Stomach (tissue), 9 donors: Measurements from ENCODE around the gene ERC2. TPM values are rescaled to one million over a fixed set of nuclear protein-coding genes. Genes with fewer than 3 reads are reported as not detected.
A peak's percentile ranks its signal among the peaks of the same experiment; 100 is the strongest.

Source experiments
- DNase-seq, 2 donors: peaks; one replicate each; pipeline versions ENCODE4 v3.0.0 to v3.0.0-alpha.2; 2013 to 2019
- H3K27ac ChIP-seq, 5 donors: fragments of 200-600 bp in 4 of 5; sonication (generic) in 4 of 5; one replicate each; pipeline ENCODE4 v1.5.1; 2013 to 2019; ENCODE audit warnings: mild to moderate bottlenecking in 1 of 5, moderate library complexity in 1 of 5
- H3K27me3 ChIP-seq, 3 donors: fragments of 200-600 bp; sonication (generic); one replicate each; pipeline ENCODE4 v1.5.1; 2017 to 2019; ENCODE audit warnings: mixed run types in 1 of 3
- H3K36me3 ChIP-seq, 4 donors: fragments of 200-600 bp; sonication (generic); 1 replicate in 3 of 4; 2 replicates in 1 of 4; pipeline ENCODE4 v1.5.1; 2016 to 2019
- H3K4me1 ChIP-seq, 4 donors: fragments of 200-600 bp; sonication (generic); one replicate each; pipeline ENCODE4 v1.5.1; 2016 to 2019
- H3K4me3 ChIP-seq, 4 donors: fragments of 200-600 bp; sonication (generic) in 3 of 4; one replicate each; pipeline ENCODE4 v1.5.1; 2016 to 2019; ENCODE audit warnings: mild to moderate bottlenecking in 1 of 4
- H3K9me3 ChIP-seq, 4 donors: fragments of 200-600 bp; sonication (generic); one replicate each; pipeline ENCODE4 v1.5.1; 2016 to 2019
- EP300 ChIP-seq: sonication (generic); formaldehyde crosslinking; IDR thresholded peaks from one replicate; pipeline ENCODE4 v1.6.1; 2017; ENCODE audit warnings: antibody characterized with exemption
- POLR2A ChIP-seq, 4 donors: fragments of 450-650 bp; IDR thresholded peaks; one replicate each; pipeline ENCODE4 v1.6.1; 2016; ENCODE audit warnings: antibody characterized with exemption in 4 of 4, control low read depth in 2 of 4, mild to moderate bottlenecking in 1 of 4, moderate library complexity in 1 of 4
- POLR2AphosphoS5 ChIP-seq, 3 donors: sonication (generic); formaldehyde crosslinking; IDR thresholded peaks; one replicate each; pipeline ENCODE4 v1.6.1; 2016; ENCODE audit warnings: antibody characterized with exemption in 3 of 3
- WGBS, 5 donors: extraction: QIAGEN DNeasy Blood & Tissue Kit in 3 of 5; methylation state at CpG; one replicate each; pipeline versions ENCODE4 v1.1.5 to v1.1.7; 2013 to 2018; 5-methylcytosine and 5-hydroxymethylcytosine counted together
- intact Hi-C: fragments of 100-400 bp; cut with DNase I; formaldehyde crosslinking; loops from one replicate; pipeline ENCODE4 v1.15.1; 2023; ENCODE audit warnings: low total_unique reads
- polyA plus RNA-seq, 3 donors: library from polyadenylated mRNA; stranded (reverse); fragments of 200-250 nt; gene quantifications; one replicate each; pipeline ENCODE4 v1.2.3, GENCODE V29; 2013
- total RNA-seq, 5 donors: library from RNA; depleted of rRNA; stranded (reverse); fragments of >200 nt; gene quantifications; one replicate each; pipeline versions ENCODE4 v1.1.0 to v1.2.3, GENCODE V29; 2014 to 2016
- TF ChIP-seq, protein P1 (sequence below), 7 experiments: fragments of 450-650 bp in 4 of 7; fragments of 200-600 bp in 3 of 7; sonication (generic) in 3 of 7; IDR thresholded peaks; one replicate each; pipeline ENCODE4 v1.5.1; 2016 to 2019; ENCODE audit warnings: antibody characterized with exemption in 7 of 7, control low read depth in 2 of 7, mild to moderate bottlenecking in 1 of 7
- donor health status: healthy with polysubstance abuse.
- donor health status: Bipolar disorder and iron deficiency.
- donor health status: healthy.

ERC2 gene
- total and polyA plus RNA-seq, 8 donors, result 0.43 to 3.1 (median 1.3) TPM; not detected in 2

- Histone ChIP-seq H3K4me3 (no peak overlapping the region), H3K4me1 (peaks cover 0 to 17% (median 4%) of the 10 kb centered on the region in 4 donors), H3K36me3 (no peaks in the 10 kb centered on the region), H3K27me3 (no peaks in the 10 kb centered on the region), H3K9me3 (no peaks in the 10 kb centered on the region), H3K27ac (no peak overlapping the region)
- intact Hi-C loops, result no loop called here
- WGBS, 5 donors, result 8 to 21% (median 19%) methylated on average over 1 of the region's 1 CpG
- DNase-seq, result peak; percentile 64 to 83
- no peak for TF ChIP-seq POLR2A (IDR thresholded peaks at IDR 0.05)
- no peak for TF ChIP-seq EP300
- no peak for TF ChIP-seq POLR2AphosphoS5 (IDR thresholded peaks at IDR 0.05)
- TF ChIP-seq, protein P1, sequence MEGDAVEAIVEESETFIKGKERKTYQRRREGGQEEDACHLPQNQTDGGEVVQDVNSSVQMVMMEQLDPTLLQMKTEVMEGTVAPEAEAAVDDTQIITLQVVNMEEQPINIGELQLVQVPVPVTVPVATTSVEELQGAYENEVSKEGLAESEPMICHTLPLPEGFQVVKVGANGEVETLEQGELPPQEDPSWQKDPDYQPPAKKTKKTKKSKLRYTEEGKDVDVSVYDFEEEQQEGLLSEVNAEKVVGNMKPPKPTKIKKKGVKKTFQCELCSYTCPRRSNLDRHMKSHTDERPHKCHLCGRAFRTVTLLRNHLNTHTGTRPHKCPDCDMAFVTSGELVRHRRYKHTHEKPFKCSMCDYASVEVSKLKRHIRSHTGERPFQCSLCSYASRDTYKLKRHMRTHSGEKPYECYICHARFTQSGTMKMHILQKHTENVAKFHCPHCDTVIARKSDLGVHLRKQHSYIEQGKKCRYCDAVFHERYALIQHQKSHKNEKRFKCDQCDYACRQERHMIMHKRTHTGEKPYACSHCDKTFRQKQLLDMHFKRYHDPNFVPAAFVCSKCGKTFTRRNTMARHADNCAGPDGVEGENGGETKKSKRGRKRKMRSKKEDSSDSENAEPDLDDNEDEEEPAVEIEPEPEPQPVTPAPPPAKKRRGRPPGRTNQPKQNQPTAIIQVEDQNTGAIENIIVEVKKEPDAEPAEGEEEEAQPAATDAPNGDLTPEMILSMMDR (IDR thresholded peaks at IDR 0.05), result no peak
These were observed 838.8 kb downstream of the ERC2 start for GRCh38 chr3:55629432-55629831.

DNA sequence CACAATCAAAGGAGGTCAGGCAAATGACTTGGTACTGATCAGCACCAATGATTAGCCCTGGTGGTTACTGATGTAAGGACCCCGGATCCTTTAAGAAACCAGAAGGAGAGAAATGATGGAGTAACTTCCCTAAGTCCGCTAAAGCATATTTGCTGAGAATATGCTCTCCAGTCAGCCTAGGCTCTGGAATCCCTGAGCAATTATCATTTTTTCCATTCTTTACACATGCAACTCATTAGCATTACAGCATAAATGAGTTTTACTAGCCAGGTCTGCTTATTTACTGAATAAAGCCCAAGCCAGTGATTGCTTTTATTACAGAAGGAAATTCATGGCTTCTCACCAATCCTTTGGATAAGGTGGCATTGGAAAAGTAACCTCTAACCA is 842.0 kb downstream of the ERC2 start:
- H3K4me1 ChIP-seq, result peaks cover 0 to 26% (median 6%) of the 10 kb centered on the region in 4 donors
- H3K9me3 ChIP-seq, result no peaks in the 10 kb centered on the region
- H3K4me3 ChIP-seq, result no peak overlapping the region
- DNase-seq, result no peak
- no peak overlapping the region for H3K27ac ChIP-seq
- no peaks in the 10 kb centered on the region for H3K27me3 ChIP-seq
- TF ChIP-seq EP300 (no peak), POLR2A (IDR thresholded peaks at IDR 0.05) (no peak), POLR2AphosphoS5 (IDR thresholded peaks at IDR 0.05) (no peak)
- TF ChIP-seq, protein P1 (IDR thresholded peaks at IDR 0.05), result no peak
- 81 to 89% (median 83%) methylated on average over 2 of the region's 2 CpGs for WGBS, 5 donors
- H3K36me3 ChIP-seq, result no peaks in the 10 kb centered on the region
- intact Hi-C loops, result no loop called here

DNA sequence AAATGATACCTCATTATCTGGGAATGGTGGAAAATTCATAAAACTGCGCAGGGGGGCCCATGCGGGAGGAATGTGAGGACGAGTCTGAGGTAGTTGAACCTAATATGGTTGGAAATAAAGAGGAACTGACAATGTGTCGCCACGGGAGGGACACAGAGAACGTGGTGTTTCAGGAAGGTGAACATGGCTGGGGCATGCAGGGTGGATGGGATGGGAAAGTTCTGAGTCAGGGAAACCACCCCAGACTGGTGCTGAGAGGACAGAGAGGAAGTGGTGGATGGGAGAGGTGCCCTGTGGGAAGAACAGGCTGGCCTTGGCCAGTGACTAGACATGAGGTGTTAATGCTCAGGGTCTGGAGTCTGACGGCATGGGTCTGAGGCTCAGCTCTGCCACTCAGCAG is 844.0 kb downstream of the ERC2 start:
- Histone ChIP-seq H3K4me1 (peaks cover 0 to 13% (median 4%) of the 10 kb centered on the region in 4 donors), H3K9me3 (no peaks in the 10 kb centered on the region), H3K4me3 (no peak overlapping the region), H3K27me3 (no peaks in the 10 kb centered on the region), H3K36me3 (no peaks in the 10 kb centered on the region), H3K27ac (no peak overlapping the region)
- intact Hi-C loops, result no loop called here
- no peak for DNase-seq
- WGBS, 5 donors, result 86 to 94% (median 92%) methylated on average over 7 of the region's 7 CpGs
- TF ChIP-seq POLR2AphosphoS5 (IDR thresholded peaks at IDR 0.05) (no peak), POLR2A (IDR thresholded peaks at IDR 0.05) (no peak), EP300 (no peak)
- TF ChIP-seq, protein P1 (IDR thresholded peaks at IDR 0.05), result no peak

DNA sequence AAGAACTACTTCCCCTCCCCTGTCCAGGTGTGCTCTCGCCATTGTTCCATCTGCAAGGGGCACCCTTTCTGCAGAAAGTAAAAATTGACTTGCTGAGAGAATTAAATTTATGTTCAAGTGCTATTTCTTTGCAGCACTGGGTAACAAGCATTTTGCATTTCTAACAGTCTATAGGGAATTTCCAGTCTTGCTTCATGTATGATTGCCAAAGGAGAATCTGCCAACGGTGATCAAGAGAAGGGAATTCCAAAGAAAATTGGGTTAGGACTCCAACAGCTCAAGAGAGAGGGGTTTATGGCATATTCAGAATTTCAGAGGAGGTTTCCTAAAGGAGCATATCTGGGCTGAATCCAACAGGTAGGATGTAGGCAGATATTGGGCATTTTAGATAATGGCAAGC is 844.5 kb downstream of the ERC2 start:
- H3K4me3 ChIP-seq, result no peak overlapping the region
- H3K27ac ChIP-seq, result no peak overlapping the region
- no peak for TF ChIP-seq EP300
- no peak for TF ChIP-seq POLR2A (IDR thresholded peaks at IDR 0.05)
- TF ChIP-seq POLR2AphosphoS5 (IDR thresholded peaks at IDR 0.05), result no peak
- TF ChIP-seq, protein P1 (IDR thresholded peaks at IDR 0.05), result no peak
- 79 to 83% (median 82%) methylated on average over 2 of the region's 2 CpGs for WGBS, 5 donors
- intact Hi-C loops, result no loop called here
- H3K36me3 ChIP-seq, result no peaks in the 10 kb centered on the region
- no peaks in the 10 kb centered on the region for H3K27me3 ChIP-seq
- no peak for DNase-seq
- H3K9me3 ChIP-seq, result no peaks in the 10 kb centered on the region
- H3K4me1 ChIP-seq, result peaks cover 0 to 9% (median 2%) of the 10 kb centered on the region in 4 donors
